Measurements from ENCODE around the gene TPCN1. TPM values are rescaled to one million over a fixed set of nuclear protein-coding genes. Genes with fewer than 3 reads are reported as not detected.

TPCN1 gene
- polyA plus RNA-seq, 1 experiment, result 10.9 TPM

DNA sequence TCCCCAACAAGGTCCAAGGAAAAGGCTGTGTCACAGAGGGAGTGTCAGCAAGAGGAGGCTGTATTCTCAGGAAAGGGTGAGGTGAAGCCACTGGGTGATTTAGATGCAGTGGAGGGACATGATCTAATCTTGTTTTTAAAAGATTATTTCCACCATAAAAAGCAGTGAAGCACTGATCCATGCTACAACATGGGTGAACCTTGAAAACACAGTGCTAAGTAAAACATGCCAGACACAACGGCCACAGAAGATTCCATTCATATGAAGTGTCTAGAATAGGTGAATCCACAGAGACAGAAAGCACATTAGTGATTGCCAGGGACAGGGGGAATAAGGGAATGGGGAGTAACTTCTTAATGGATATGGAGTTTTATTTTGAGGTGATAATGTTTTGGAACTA is 23.0 kb upstream of the TPCN1 start:
- ChIA-PET CTCF (interaction anchor here (0.5 to 2.6 kb wide), 2 partner anchors 127 to 227 kb away, joined by 3 to 15 read pairs; no protein-coding TSS in a partner anchor), POLR2A (no interaction called here)
- Histone ChIP-seq H3K9me3 (ENCODE audit: control insufficient read depth, insufficient read depth, low read length) (no peaks in the 10 kb centered on the region), H3K27ac (ENCODE audit: low read depth, low read length) (no peak overlapping the region), H3K27me3 (ENCODE audit: control insufficient read depth, insufficient read depth, low read length) (no peaks in the 10 kb centered on the region), H3K4me3 (ENCODE audit: low read depth, low read length) (no peak overlapping the region)
- DNase-seq (ENCODE audit: low read depth, low spot score), result no peak
- TF ChIP-seq, protein P1, sequence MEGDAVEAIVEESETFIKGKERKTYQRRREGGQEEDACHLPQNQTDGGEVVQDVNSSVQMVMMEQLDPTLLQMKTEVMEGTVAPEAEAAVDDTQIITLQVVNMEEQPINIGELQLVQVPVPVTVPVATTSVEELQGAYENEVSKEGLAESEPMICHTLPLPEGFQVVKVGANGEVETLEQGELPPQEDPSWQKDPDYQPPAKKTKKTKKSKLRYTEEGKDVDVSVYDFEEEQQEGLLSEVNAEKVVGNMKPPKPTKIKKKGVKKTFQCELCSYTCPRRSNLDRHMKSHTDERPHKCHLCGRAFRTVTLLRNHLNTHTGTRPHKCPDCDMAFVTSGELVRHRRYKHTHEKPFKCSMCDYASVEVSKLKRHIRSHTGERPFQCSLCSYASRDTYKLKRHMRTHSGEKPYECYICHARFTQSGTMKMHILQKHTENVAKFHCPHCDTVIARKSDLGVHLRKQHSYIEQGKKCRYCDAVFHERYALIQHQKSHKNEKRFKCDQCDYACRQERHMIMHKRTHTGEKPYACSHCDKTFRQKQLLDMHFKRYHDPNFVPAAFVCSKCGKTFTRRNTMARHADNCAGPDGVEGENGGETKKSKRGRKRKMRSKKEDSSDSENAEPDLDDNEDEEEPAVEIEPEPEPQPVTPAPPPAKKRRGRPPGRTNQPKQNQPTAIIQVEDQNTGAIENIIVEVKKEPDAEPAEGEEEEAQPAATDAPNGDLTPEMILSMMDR (IDR thresholded peaks at IDR 0.05; ENCODE audit: low read depth, low read length), result no peak

DNA sequence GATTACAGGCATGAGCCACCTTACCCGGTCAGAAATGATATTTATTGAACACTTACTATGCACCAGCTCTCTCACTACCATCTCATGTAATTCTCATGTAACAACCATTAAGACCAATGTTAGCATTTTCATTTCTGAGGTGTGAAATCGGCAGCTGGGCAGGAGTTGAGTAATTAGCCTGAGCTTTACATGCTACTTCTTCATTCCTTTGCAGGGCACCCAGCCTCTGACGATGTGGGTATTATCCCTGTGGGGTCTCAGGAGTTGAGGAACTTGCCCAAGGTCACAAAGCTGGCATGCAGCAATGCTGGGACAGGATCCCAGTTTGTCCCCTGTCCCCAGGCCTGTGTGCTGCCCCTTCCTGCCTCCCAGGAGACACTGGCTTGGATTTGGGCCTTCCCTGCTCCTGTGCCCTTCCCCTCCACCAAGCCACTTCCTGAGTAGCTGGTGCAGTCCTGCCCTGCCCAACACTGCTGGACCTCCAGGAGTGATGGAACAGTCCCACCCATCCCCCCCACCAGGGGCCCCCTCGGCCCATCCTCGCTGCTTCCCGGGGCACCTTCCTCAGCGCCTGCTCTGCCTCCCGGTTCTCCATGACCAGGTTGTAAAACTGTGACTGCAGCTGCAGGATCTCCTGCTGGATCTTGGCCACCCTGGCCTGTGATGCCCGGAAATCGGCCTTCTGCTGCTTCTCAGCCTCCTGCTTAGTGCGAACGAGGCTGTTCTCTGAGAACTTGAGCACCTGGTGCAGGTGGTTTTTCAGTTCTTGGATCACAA is 21.1 kb upstream of the TPCN1 start:
- CTCF ChIA-PET, result interaction anchor here (0.9 kb wide), 1 partner anchor 225 kb away, joined by 3 read pairs; no protein-coding TSS in a partner anchor
- no peak overlapping the region for H3K27ac ChIP-seq (ENCODE audit: low read depth, low read length)
- no peaks in the 10 kb centered on the region for H3K27me3 ChIP-seq (ENCODE audit: control insufficient read depth, insufficient read depth, low read length)
- no peak overlapping the region for H3K4me3 ChIP-seq (ENCODE audit: low read depth, low read length)
- POLR2A ChIA-PET, result no interaction called here
- TF ChIP-seq, protein P1 (IDR thresholded peaks at IDR 0.05; ENCODE audit: low read depth, low read length), result no peak
- DNase-seq (ENCODE audit: low read depth, low spot score), result no peak
- H3K9me3 ChIP-seq (ENCODE audit: control insufficient read depth, insufficient read depth, low read length), result no peaks in the 10 kb centered on the region

DNA sequence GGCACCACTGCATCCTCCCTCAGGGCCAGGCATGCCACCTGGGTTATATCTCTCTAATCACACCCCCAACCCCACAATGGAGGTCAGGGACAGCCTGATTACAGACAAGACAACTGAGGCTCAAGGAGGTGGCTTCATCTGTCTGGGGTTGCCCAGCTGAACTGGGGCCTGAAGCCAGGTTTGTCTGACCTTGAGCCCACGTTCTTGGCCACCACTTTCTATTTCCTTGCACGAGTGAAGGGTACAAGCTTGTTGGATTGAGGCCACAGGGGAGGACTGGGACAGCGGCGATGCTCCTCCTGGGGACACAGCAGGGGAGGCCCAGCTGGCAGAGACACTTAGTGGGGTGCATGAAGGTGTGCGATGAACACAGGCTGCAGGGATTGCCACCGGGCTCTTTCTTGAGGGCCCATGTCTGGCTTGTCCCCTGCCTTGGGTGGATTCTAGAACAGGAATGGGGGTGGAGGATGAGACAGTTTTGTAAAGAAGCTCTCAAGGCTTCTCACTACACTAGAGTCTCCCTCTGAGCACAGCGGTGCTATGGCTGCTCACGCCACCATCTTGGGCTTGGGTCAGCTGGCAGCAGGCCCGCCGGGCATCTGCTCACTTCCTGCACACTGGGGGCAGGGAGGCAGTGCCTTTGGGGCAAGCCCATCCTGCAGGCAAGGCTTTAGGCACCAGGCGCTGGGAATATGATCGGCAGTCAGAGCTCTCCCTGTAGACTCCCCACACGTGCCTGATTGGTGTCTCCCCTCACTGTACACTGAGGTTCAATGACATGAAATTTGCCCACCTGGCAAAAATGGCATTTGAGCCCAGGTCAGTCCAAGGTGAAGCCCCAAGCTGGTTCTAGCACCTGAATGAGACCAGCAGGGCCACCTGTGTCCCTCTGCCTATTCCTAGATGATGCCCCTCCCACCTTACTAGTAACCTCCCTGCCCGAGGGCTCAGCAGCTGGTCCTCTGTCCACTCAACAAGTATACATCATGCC is 19.8 kb upstream of the TPCN1 start:
- Histone ChIP-seq H3K27ac (ENCODE audit: low read depth, low read length) (no peak overlapping the region), H3K9me3 (ENCODE audit: control insufficient read depth, insufficient read depth, low read length) (no peaks in the 10 kb centered on the region), H3K27me3 (ENCODE audit: control insufficient read depth, insufficient read depth, low read length) (no peaks in the 10 kb centered on the region), H3K4me3 (ENCODE audit: low read depth, low read length) (no peak overlapping the region)
- ChIA-PET CTCF (no interaction called here), POLR2A (no interaction called here)
- DNase-seq (ENCODE audit: low read depth, low spot score), result no peak
- TF ChIP-seq, protein P1 (IDR thresholded peaks at IDR 0.05; ENCODE audit: low read depth, low read length), result no peak

DNA sequence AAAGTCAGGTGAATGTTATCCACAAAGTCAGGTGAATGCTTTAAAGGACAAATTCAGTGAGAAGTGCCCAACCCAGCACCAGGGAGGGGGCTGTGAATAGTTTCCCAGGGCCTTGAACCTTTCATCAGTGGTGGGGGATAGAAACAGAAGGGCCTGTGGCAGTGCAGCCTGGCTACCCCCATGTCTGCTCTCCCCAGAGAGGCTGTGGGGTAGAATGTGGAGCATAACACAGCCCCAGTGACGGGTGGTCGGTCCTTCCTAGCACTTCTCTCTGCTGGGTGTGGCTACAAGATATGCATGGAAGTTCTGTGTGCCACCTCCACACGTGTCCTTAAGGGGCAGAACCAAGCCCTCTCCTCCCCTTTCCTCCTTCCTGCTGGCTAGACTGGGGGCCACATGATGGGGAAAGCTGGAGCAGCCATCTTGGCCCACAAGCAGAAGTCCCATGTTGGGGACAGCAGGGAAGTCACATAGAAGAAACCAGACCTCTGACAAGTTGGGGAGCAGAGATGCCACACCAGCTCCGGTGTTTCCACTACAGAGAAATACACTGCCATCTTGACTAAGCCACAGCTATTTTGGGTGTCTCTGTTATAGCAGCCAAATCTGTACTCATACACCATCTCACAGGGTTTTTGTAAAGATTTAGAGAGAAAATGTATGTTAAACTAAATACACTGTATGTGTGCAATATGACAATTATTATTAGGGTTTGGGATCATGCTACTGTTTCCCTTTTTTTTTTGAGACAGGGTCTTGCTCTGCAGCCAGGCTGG is 18.8 kb upstream of the TPCN1 start:
- TF ChIP-seq, protein P1 (IDR thresholded peaks at IDR 0.05; ENCODE audit: low read depth, low read length), result no peak
- H3K9me3 ChIP-seq (ENCODE audit: control insufficient read depth, insufficient read depth, low read length), result no peaks in the 10 kb centered on the region
- H3K27ac ChIP-seq (ENCODE audit: low read depth, low read length), result no peak overlapping the region
- H3K27me3 ChIP-seq (ENCODE audit: control insufficient read depth, insufficient read depth, low read length), result no peaks in the 10 kb centered on the region
- no peak overlapping the region for H3K4me3 ChIP-seq (ENCODE audit: low read depth, low read length)
- no peak for DNase-seq (ENCODE audit: low read depth, low spot score)
- CTCF ChIA-PET, result interaction anchor here (1.5 to 1.6 kb wide), 2 partner anchors 20 to 223 kb away, joined by 7 to 8 read pairs; no protein-coding TSS in a partner anchor
- POLR2A ChIA-PET, result interaction anchor here (0.6 kb wide), 1 partner anchor 15 kb away, joined by 3 read pairs; no protein-coding TSS in a partner anchor

Data from AG04450 (cell line).